GM12801 (cell line): Measurements from ENCODE around the gene SPRY1.

Experiments
- CTCF ChIP-seq: IDR thresholded peaks from one replicate; pipeline ENCODE4 v1.5.1; 2011; ENCODE audit warnings: control low read depth; ENCODE audit not compliant: insufficient read length; ENCODE audit errors: extremely low read depth

The SPRY1 gene

GRCh38 chr4:123396307-123397143, at the start of gene SPRY1:
TSS of gene SPRY1 (plus strand) at chr4:123396795. CDS start at chr4:123401592, 4,797 bp downstream.
- TF ChIP-seq CTCF, result no peak

GRCh38 chr4:123346951-123347350, 49.6 kb upstream of the SPRY1 start:
- no peak for TF ChIP-seq CTCF

- no peak for TF ChIP-seq CTCF
Observed at GRCh38 chr4:123348946-123349345, 47.6 kb upstream of the SPRY1 start.

GRCh38 chr4:123349421-123350190, 47.0 kb upstream of the SPRY1 start:
- TF ChIP-seq CTCF, result no peak

GRCh38 chr4:123350191-123350544, 46.4 kb upstream of the SPRY1 start:
- TF ChIP-seq CTCF, result no peak

GRCh38 chr4:123350726-123351125, 45.9 kb upstream of the SPRY1 start:
- no peak for TF ChIP-seq CTCF

- no peak for TF ChIP-seq CTCF
Observed at GRCh38 chr4:123351713-123352112, 44.9 kb upstream of the SPRY1 start.
